ENCODE measurements around the gene MEIKIN. TPM values are rescaled to one million over a fixed set of nuclear protein-coding genes. Genes with fewer than 3 reads are reported as not detected.

Gene MEIKIN
- total RNA-seq, 4 donors from 2014 or later, result not detected

DNA sequence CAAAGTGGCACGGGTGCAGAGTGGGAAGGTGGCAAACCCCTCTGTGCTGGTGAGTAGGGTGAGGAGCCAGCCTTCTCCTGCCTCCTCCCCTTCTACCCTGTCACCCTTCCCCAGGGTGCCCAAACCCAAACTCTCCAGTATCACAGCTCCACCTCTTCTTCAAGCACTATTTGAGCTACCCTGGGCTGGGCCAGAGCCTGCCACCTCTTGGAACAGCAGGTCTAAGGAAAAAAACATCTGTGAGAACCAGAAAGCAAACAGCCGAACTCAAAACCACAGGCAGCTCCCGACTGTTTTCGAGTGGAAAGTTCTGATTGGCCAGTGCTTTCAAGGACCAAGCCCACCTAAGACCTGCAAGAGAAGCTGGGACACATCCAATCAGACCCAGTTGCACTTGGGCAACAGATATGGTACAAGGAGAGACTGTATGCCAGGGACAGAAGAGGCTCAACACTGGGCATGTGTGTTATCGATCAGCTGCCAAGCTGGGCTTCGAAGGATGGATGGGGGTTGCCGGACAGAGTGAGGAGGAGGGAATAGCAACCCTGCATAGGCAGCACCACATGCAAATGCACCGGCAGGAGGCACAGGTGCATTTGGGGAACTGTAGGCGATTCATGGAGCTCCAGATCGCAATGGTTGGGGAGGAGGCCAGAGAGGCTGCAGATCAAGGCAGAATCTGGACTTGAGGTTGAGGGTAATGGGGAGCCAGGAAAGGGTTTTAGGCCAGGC, 46.3 kb upstream of the MEIKIN start:
- Histone ChIP-seq H3K4me1 (no peaks in the 10 kb centered on the region), H3K9me3 (no peaks in the 10 kb centered on the region), H3K27ac (no peak overlapping the region), H3K27me3 (no peaks in the 10 kb centered on the region), H3K36me3 (no peaks in the 10 kb centered on the region), H3K4me3 (replicated peaks in 1 of 3) (no peak overlapping the region)
- 46 to 52% methylated on average over 10 of the region's 10 CpGs for WGBS, 2 donors
- no peak for DNase-seq
- TF ChIP-seq, protein P1, sequence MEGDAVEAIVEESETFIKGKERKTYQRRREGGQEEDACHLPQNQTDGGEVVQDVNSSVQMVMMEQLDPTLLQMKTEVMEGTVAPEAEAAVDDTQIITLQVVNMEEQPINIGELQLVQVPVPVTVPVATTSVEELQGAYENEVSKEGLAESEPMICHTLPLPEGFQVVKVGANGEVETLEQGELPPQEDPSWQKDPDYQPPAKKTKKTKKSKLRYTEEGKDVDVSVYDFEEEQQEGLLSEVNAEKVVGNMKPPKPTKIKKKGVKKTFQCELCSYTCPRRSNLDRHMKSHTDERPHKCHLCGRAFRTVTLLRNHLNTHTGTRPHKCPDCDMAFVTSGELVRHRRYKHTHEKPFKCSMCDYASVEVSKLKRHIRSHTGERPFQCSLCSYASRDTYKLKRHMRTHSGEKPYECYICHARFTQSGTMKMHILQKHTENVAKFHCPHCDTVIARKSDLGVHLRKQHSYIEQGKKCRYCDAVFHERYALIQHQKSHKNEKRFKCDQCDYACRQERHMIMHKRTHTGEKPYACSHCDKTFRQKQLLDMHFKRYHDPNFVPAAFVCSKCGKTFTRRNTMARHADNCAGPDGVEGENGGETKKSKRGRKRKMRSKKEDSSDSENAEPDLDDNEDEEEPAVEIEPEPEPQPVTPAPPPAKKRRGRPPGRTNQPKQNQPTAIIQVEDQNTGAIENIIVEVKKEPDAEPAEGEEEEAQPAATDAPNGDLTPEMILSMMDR (IDR thresholded peaks at IDR 0.05), result no peak
- TF ChIP-seq POLR2A (IDR thresholded peaks at IDR 0.05), result no peak
- intact Hi-C loops (cut with DNase I), result no loop called here

DNA sequence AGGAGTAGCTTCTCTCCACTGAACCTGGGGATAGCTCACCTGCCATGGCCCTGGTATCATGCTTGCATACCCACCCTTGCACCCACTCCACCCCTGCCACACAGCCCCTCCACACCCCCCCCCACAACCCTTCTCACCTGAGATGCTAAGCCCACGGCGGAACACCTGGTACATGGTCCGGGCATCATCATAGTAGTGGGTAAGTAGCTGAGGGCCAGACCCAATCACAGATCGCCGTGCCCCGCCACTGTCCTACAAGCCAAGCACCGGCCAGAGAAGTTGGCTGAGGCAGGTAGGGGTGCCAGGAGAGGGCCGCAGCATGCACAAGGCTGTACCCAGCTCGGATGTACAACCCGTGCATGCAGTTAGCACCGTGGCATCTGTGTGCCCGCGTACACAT, 45.3 kb upstream of the MEIKIN start:
- no peak for DNase-seq
- no peaks in the 10 kb centered on the region for H3K9me3 ChIP-seq
- WGBS, 2 donors, result 95 to 96% methylated on average over 11 to 12 of the region's 13 CpGs
- H3K4me3 ChIP-seq (replicated peaks in 1 of 3), result no peak overlapping the region
- no peaks in the 10 kb centered on the region for H3K36me3 ChIP-seq
- intact Hi-C loops (cut with DNase I), result no loop called here
- no peak overlapping the region for H3K27ac ChIP-seq
- peaks cover 0 to 5% of the 10 kb centered on the region in 2 donors for H3K4me1 ChIP-seq
- H3K27me3 ChIP-seq, result no peaks in the 10 kb centered on the region
- TF ChIP-seq, protein P1 (IDR thresholded peaks at IDR 0.05), result no peak

GRCh38 chr5:131988601-131989000, 43.1 kb upstream of the MEIKIN start:
- peaks cover 0 to 5% of the 10 kb centered on the region in 2 donors for H3K4me1 ChIP-seq
- TF ChIP-seq POLR2A (IDR thresholded peaks at IDR 0.05), result no peak
- TF ChIP-seq, protein P1 (IDR thresholded peaks at IDR 0.05), result no peak
- intact Hi-C loops (cut with DNase I), result no loop called here
- 94 to 100% methylated on average over 1 to 6 of the region's 6 CpGs for WGBS, 2 donors
- H3K27me3 ChIP-seq, result no peaks in the 10 kb centered on the region
- DNase-seq, result no peak
- H3K4me3 ChIP-seq (replicated peaks in 1 of 3), result no peak overlapping the region
- H3K9me3 ChIP-seq, result no peaks in the 10 kb centered on the region
- no peak overlapping the region for H3K27ac ChIP-seq
- H3K36me3 ChIP-seq, result no peaks in the 10 kb centered on the region

- 43 to 54% methylated on average over 2 to 3 of the region's 3 CpGs for WGBS, 2 donors
- no peaks in the 10 kb centered on the region for H3K9me3 ChIP-seq
- TF ChIP-seq, protein P1 (IDR thresholded peaks at IDR 0.05), result no peak
- TF ChIP-seq POLR2A (IDR thresholded peaks at IDR 0.05), result no peak
- no peaks in the 10 kb centered on the region for H3K36me3 ChIP-seq
- peak in 1 of 2 donors; percentile 16 for DNase-seq
- peaks cover 0 to 5% of the 10 kb centered on the region in 2 donors for H3K4me1 ChIP-seq
- H3K4me3 ChIP-seq (replicated peaks in 1 of 3), result no peak overlapping the region
- intact Hi-C loops (cut with DNase I), result no loop called here
- no peak overlapping the region for H3K27ac ChIP-seq
- no peaks in the 10 kb centered on the region for H3K27me3 ChIP-seq
These were observed 41.8 kb upstream of the MEIKIN start for GRCh38 chr5:131987251-131987650.

DNA sequence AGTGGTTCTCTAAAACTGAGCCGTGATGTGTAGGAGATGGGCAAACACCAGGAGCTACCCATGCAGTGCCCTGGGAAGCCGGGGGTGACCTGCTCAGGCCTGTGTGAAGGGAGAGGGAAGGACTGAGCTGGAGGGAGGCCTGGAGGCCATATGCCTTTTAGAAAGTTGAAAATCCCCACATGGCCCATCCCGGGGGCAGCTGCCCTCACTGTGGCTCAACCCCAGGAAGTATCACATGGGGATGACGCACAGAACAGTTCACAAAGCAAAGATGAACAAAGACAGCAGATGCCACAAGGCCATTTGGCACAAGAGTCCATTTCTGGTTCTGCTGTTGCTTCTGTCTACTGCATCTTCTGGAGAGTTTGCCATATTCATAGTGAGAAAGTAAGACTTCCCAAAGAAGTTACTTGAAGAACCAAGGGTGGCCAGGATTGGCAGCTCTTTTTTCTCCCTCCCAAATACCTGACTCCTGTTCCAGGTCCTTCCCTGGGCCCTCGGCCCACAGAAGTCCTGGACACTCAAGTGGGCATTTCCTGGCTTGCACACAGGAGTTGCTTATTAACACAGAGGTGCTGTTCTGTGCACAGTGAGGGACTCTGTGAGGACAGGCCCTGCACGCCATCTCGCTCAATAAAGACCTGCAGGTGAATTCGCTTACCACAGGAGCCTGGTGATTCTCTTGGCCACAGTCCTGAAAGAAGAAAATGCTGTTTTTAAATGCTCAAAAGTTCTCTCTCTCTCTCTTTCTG, 40.9 kb upstream of the MEIKIN start:
- no peak for TF ChIP-seq POLR2A (IDR thresholded peaks at IDR 0.05)
- TF ChIP-seq, protein P1 (IDR thresholded peaks at IDR 0.05), result no peak
- Histone ChIP-seq H3K27ac (no peak overlapping the region), H3K4me1 (peaks cover 0 to 5% of the 10 kb centered on the region in 2 donors), H3K36me3 (no peaks in the 10 kb centered on the region), H3K4me3 (replicated peaks in 1 of 3) (no peak overlapping the region), H3K9me3 (no peaks in the 10 kb centered on the region), H3K27me3 (no peaks in the 10 kb centered on the region)
- WGBS, 2 donors, result 70 to 82% methylated on average over 8 of the region's 8 CpGs
- peak; percentile 52 to 74 for DNase-seq
- intact Hi-C loops (cut with DNase I), result no loop called here
